Fibroblast of skin of abdomen (primary cell): Measurements from ENCODE around the gene FAM167B. TPM values are rescaled to one million over a fixed set of nuclear protein-coding genes. Genes with fewer than 3 reads are reported as not detected.

Experiments
- DNase-seq: peaks from one replicate; pipeline ENCODE4 v3.0.0-alpha.2; 2013
- polyA plus RNA-seq, 2 experiments: library from polyadenylated mRNA; unstranded; fragments of 120-200 nt; gene quantifications; one replicate each; pipeline ENCODE4 v1.2.1, GENCODE V29; 2013; ENCODE audit not compliant: insufficient read length in 2 of 2

FAM167B gene
- polyA plus RNA-seq (2013, experiment 1 of 2; ENCODE audit: insufficient read length) = 1.4 TPM
- polyA plus RNA-seq (2013, experiment 2 of 2; ENCODE audit: insufficient read length) = 0.77 TPM

GRCh38 chr1:32246888-32247273 is at the start of gene FAM167B:
Gene FAM167B, plus strand, starts transcription at chr1:32247222. Its CDS starts 200 bp downstream, at chr1:32247422.
- DNase-seq = peak; percentile 69

- no peak for DNase-seq
Measured at GRCh38 chr1:32197837-32198236, 49.2 kb upstream of the FAM167B start.

GRCh38 chr1:32198237-32199042 is 48.6 kb upstream of the FAM167B start:
- no peak for DNase-seq

DNA sequence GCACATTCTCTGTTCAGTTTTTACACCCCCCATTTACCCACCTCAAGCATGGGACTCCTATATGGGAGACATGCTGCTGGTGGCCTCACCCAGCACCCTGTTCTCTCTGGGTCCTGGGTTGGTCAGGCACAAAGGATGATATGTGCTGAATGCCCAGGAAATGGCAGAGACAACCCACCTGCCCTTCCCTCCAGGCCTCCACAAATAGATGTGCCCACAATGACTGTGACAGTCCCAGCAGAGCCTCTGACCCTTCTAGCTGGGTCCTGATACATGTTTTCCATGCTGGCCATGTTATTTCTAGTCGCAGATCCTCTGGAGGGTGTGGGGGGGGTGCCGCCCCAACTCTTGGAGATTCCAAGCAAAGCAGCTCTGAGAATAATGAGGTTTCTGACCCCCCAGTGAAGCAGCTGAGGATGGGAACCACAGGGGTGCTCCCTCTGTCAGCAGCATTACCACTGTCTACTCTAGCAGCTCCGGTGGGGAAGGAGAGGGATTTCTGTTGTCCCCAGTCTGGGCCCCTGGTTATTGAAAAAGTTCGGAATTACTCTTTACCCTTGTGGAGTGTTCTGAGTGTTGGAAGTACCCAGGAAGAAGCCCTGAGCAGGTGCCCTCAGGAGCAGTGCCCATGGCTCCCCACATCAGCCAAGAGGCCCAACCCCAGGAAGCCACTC is 47.8 kb upstream of the FAM167B start:
- DNase-seq = no peak

- no peak for DNase-seq
Measured at GRCh38 chr1:32199717-32200072, 47.3 kb upstream of the FAM167B start.

GRCh38 chr1:32200226-32201010 is 46.6 kb upstream of the FAM167B start, which contains the start of gene CCDC28B:
Gene CCDC28B, plus strand, starts transcription at chr1:32200595. Its CDS starts 1,341 bp downstream, at chr1:32201936.
- peak; percentile 72 for DNase-seq

GRCh38 chr1:32201011-32201855 is 45.8 kb upstream of the FAM167B start:
- peak; percentile 56 for DNase-seq

DNA sequence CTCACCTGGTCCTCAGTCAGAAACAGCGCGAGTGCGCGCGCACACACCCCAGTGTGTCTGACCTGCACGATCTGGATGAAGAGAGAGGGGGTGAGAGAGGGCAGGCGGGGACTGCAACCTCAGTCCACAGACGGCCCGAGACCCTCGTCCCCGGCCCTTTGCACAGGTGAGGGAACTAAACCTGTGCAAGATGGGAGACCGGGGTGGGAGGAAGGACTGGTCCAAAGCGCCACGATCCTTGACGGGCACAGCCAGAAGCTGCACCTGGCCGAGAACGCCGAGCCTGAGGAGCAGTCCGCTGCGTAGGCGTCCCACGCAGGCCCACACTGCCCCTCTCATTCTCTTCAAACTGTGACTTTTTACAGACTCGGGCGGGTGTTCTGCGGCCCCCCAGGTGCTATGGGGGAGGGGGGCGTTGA is 42.1 kb upstream of the FAM167B start:
- DNase-seq = no peak

GRCh38 chr1:32205401-32206370 is 41.3 kb upstream of the FAM167B start, which contains the start of gene IQCC:
Gene IQCC, plus strand, starts transcription at chr1:32205671. Its CDS starts 11 bp downstream, at chr1:32205682.
- DNase-seq = peak; percentile 77

DNA sequence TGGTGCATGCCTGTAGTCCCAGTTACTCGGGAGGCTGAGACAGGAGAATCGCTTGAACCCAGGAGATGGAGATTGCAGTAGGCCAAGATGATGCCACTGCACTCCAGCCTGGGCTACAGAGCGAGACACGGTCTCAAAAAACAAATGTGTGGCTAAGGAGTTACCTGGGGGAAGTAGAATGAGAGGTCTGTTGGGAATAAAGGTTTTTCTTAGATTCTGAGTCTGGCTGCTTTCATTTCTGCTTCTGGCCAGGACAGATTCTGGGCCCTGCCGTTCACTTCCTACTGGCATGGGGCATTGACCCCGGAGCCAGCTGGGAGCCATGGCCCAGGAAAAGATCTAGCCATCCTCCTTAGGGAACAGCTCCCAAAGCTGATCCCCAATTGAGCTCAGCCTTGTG is 38.6 kb upstream of the FAM167B start:
- no peak for DNase-seq

GRCh38 chr1:32208891-32209328 is 38.1 kb upstream of the FAM167B start, which contains the start of gene DCDC2B:
Gene DCDC2B, plus strand, starts transcription at chr1:32209089. Its CDS starts 5 bp downstream, at chr1:32209094.
- no peak for DNase-seq

- DNase-seq = peak; percentile 57
Measured at GRCh38 chr1:32215629-32216480, 31.2 kb upstream of the FAM167B start.

DNA sequence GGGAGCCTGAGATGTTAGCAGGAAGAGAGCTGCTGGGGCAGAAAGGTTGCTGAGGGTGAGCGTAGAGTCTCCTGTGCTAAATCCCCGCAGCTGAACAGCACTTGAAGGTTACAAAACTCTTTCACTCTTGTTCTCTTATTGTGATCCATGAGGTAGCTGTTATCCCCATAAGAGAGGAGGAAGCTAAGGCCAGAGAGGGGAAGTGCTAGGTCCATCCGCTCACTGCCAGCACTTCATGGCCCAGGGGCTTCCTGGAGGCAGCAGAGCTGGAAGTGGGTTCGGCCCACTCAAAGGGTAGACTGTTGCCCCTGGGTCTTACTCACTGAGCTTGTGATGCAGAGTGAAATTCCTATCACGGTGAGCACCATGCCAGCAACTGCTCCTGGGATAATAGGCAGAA is 30.5 kb upstream of the FAM167B start:
- DNase-seq = no peak

DNA sequence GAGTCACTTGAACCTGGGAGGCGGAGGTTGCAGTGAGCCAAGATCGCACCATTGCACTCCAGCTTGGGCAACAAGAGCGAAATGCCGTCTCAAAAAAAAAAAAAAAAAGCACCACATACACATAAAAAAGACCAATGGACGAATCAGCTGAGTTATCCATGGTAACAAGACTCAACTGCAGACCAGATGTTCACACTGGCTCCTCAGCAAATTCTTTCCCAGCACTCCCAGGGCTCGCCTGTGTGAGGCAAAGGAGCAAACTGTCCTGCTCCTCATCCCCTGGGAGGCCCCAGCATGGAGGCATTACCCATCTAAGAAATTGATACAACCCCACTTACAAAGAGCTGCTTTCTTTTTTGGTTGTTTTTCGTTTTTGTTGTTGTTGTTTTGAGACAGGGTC is 28.0 kb upstream of the FAM167B start:
- DNase-seq = peak; percentile 52

- DNase-seq = no peak
Measured at GRCh38 chr1:32220746-32221580, 26.1 kb upstream of the FAM167B start.

DNA sequence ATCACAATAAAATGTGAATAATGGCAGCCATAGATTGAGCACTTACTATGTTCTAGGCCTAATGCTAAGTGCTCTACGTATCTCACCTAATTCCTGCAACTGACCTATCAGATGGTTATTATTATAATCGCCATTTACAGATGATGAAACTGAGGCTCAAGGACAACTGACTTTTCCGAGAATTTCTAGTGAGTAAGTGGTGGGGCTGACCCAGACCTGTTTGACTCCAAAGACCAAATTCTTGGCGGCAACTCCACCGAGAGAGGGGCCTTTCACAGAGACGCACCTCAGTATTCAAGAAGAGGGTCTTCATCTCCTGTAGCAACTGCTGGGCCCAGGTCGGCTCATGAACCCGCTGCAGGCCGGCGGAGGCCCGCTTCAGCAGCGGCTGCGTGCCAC is 25.4 kb upstream of the FAM167B start:
- DNase-seq = no peak

GRCh38 chr1:32221980-32222755 is 24.9 kb upstream of the FAM167B start, which contains the start of the genes EIF3I and TMEM234:
Gene EIF3I, plus strand, starts transcription at chr1:32222407. Its CDS starts 35 bp downstream, at chr1:32222442.
Gene TMEM234, minus strand, starts transcription at chr1:32222353. Its CDS starts 31 bp downstream, at chr1:32222322.
- peak; percentile 91 for DNase-seq
